ENCODE data around the gene DNER.

DNA sequence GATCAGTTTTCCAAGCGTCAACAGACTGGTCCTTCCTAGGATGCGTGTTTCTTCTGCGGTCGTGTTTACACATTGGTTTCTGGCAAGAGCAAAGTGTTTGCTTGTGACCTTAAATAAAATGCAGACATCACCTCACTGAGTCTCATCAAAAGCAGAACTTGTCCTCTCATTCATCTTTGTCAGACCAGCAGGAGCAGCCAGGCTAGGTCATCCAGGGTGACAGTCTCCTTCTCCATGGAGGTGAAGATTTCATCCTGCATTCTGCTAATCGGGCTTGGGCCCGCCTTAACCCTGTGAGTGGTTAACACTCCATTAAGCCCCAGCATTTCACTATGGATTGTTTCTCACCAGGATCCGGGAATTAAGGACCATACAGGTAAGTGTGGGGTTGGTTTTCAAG lies 379.0 kb downstream of the DNER start:
- TF ChIP-seq POLR2A (IDR thresholded peaks at IDR 0.05; ENCODE audit: low read depth, low read length): no peak
- TF ChIP-seq, protein P1, sequence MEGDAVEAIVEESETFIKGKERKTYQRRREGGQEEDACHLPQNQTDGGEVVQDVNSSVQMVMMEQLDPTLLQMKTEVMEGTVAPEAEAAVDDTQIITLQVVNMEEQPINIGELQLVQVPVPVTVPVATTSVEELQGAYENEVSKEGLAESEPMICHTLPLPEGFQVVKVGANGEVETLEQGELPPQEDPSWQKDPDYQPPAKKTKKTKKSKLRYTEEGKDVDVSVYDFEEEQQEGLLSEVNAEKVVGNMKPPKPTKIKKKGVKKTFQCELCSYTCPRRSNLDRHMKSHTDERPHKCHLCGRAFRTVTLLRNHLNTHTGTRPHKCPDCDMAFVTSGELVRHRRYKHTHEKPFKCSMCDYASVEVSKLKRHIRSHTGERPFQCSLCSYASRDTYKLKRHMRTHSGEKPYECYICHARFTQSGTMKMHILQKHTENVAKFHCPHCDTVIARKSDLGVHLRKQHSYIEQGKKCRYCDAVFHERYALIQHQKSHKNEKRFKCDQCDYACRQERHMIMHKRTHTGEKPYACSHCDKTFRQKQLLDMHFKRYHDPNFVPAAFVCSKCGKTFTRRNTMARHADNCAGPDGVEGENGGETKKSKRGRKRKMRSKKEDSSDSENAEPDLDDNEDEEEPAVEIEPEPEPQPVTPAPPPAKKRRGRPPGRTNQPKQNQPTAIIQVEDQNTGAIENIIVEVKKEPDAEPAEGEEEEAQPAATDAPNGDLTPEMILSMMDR (conservative IDR thresholded peaks at IDR 0.05; ENCODE audit: low read depth, low read length): no peak
- no peak for TF ChIP-seq RAD21 (IDR thresholded peaks at IDR 0.05; ENCODE audit: low read length)
- TF ChIP-seq, protein P2, sequence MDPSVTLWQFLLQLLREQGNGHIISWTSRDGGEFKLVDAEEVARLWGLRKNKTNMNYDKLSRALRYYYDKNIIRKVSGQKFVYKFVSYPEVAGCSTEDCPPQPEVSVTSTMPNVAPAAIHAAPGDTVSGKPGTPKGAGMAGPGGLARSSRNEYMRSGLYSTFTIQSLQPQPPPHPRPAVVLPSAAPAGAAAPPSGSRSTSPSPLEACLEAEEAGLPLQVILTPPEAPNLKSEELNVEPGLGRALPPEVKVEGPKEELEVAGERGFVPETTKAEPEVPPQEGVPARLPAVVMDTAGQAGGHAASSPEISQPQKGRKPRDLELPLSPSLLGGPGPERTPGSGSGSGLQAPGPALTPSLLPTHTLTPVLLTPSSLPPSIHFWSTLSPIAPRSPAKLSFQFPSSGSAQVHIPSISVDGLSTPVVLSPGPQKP (IDR thresholded peaks at IDR 0.05; ENCODE audit: borderline replicate concordance, low read depth, low read length): no peak
- TF ChIP-seq, protein P3, sequence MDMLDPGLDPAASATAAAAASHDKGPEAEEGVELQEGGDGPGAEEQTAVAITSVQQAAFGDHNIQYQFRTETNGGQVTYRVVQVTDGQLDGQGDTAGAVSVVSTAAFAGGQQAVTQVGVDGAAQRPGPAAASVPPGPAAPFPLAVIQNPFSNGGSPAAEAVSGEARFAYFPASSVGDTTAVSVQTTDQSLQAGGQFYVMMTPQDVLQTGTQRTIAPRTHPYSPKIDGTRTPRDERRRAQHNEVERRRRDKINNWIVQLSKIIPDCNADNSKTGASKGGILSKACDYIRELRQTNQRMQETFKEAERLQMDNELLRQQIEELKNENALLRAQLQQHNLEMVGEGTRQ (IDR thresholded peaks at IDR 0.05; ENCODE audit: low read depth, low read length): no peak
- no peak for TF ChIP-seq MXI1 (IDR thresholded peaks at IDR 0.05; ENCODE audit: borderline replicate concordance, low read depth, low read length)
- TF ChIP-seq CEBPB (IDR thresholded peaks at IDR 0.05; ENCODE audit: low read depth, low read length): no peak
- TF ChIP-seq RCOR1 (IDR thresholded peaks at IDR 0.05; ENCODE audit: insufficient replicate concordance, low read length): no peak
- no peak for TF ChIP-seq MAFK (IDR thresholded peaks at IDR 0.05; ENCODE audit: low read depth, low read length)
- no peak for TF ChIP-seq NFE2L2 (IDR thresholded peaks at IDR 0.05; ENCODE audit: low read depth, low read length)
- TF ChIP-seq RFX5 (IDR thresholded peaks at IDR 0.05; ENCODE audit: low read depth, low read length): no peak
- TF ChIP-seq BHLHE40 (IDR thresholded peaks at IDR 0.05; ENCODE audit: low read depth, low read length): no peak
- TF ChIP-seq CHD1 (IDR thresholded peaks at IDR 0.05; ENCODE audit: low read depth, low read length): no peak
- TF ChIP-seq SMC3 (IDR thresholded peaks at IDR 0.05; ENCODE audit: low read depth, low read length): no peak

Data from IMR-90 (cell line).